Spleen (tissue), 11 donors: ENCODE measurements around the gene WASF2. TPM values are rescaled to one million over a fixed set of nuclear protein-coding genes. Genes with fewer than 3 reads are reported as not detected.
"Not testable (repeated sequence)": the region's sequence is repeated elsewhere in the genome, so short reads cannot be mapped to it uniquely, and the experiment has no call there.

Source experiments
- DNase-seq: peaks from one replicate; pipeline ENCODE4 v3.0.0-alpha.2; 2020
- H3K27ac ChIP-seq, 8 donors: fragments of 200-600 bp; sonication (generic) in 7 of 8; 1 replicate in 4 of 8; 2 replicates in 4 of 8; pipeline versions ENCODE4 v1.5.0 to v1.8.0; 2016 to 2021; ENCODE audit warnings: inconsistent platforms in 4 of 8, mild to moderate bottlenecking in 4 of 8, moderate library complexity in 1 of 8
- H3K27me3 ChIP-seq, 7 donors: fragments of 200-600 bp; sonication (generic) in 6 of 7; replicated peaks in 1 of 7; 1 replicate in 4 of 7; 2 replicates in 3 of 7; pipeline versions ENCODE4 v1.5.0 to v1.8.0; 2016 to 2021; ENCODE audit warnings: inconsistent platforms in 3 of 7, mild to moderate bottlenecking in 1 of 7
- H3K36me3 ChIP-seq, 6 donors: fragments of 200-600 bp; sonication (generic) in 5 of 6; 1 replicate in 4 of 6; 2 replicates in 2 of 6; pipeline versions ENCODE4 v1.5.0 to v1.8.0; 2016 to 2021; ENCODE audit warnings: inconsistent platforms in 2 of 6
- H3K4me1 ChIP-seq, 6 donors: fragments of 200-600 bp; sonication (generic) in 5 of 6; 1 replicate in 3 of 6; 2 replicates in 3 of 6; pipeline versions ENCODE4 v1.5.0 to v1.8.0; 2016 to 2021; ENCODE audit warnings: inconsistent platforms in 3 of 6
- H3K4me3 ChIP-seq, 8 donors: fragments of 200-600 bp; sonication (generic) in 7 of 8; 1 replicate in 4 of 8; 2 replicates in 4 of 8; pipeline versions ENCODE4 v1.5.0 to v1.8.0; 2016 to 2021; ENCODE audit warnings: inconsistent platforms in 4 of 8, mild to moderate bottlenecking in 4 of 8, moderate library complexity in 2 of 8
- H3K9me3 ChIP-seq, 8 donors: fragments of 200-600 bp; sonication (generic) in 7 of 8; 1 replicate in 4 of 8; 2 replicates in 4 of 8; pipeline versions ENCODE4 v1.5.0 to v1.8.0; 2016 to 2021; ENCODE audit warnings: inconsistent platforms in 4 of 8
- CTCF ChIP-seq, 11 experiments: fragments of 200-600 bp in 7 of 11; fragments of 450-650 bp in 4 of 11; sonication (generic) in 4 of 11; IDR thresholded peaks in 8 of 11; conservative IDR thresholded peaks in 3 of 11; 1 replicate in 7 of 11; 2 replicates in 4 of 11; pipeline versions ENCODE4 v1.4.0 to v1.8.0; 2016 to 2021; ENCODE audit warnings: antibody characterized with exemption in 11 of 11, inconsistent platforms in 4 of 11, mild to moderate bottlenecking in 1 of 11
- POLR2A ChIP-seq, 3 donors: fragments of 450-650 bp; IDR thresholded peaks; one replicate each; pipeline ENCODE4 v1.5.1; 2017; ENCODE audit warnings: antibody characterized with exemption in 3 of 3, mild to moderate bottlenecking in 1 of 3
- POLR2AphosphoS5 ChIP-seq, 3 donors: sonication (generic); formaldehyde crosslinking; IDR thresholded peaks; one replicate each; pipeline ENCODE4 v1.5.1; 2017; ENCODE audit warnings: antibody characterized with exemption in 3 of 3
- WGBS, 5 donors: extraction: QIAGEN DNeasy Blood & Tissue Kit in 3 of 5; methylation state at CpG; one replicate each; pipeline versions ENCODE4 v1.1.5 to v1.1.7; 2013 to 2018; 5-methylcytosine and 5-hydroxymethylcytosine counted together
- intact Hi-C: fragments of 100-400 bp; cut with DNase I; formaldehyde crosslinking; loops from one replicate; pipeline ENCODE4 v1.15.0; 2023; ENCODE audit warnings: low total_unique reads
- polyA plus RNA-seq, 3 donors: library from polyadenylated mRNA; stranded (reverse); fragments of 200-250 nt; gene quantifications; one replicate each; pipeline ENCODE4 v1.2.1, GENCODE V29; 2013
- total RNA-seq, 7 donors: library from RNA; depleted of rRNA in 3 of 7; stranded (reverse); fragments of >200 nt in 3 of 7; fragmentation: NEBNext Ultra II Directional in 4 of 7; extraction: Animal tissue kit (Norgen Biotek cat#: 25700) in 4 of 7; gene quantifications; one replicate each; pipeline versions ENCODE4 v1.1.0 to v1.2.1, GENCODE V29; 2016 to 2021
- donor health status: healthy with polysubstance abuse.
- donor health status: DM: no; HTN: no; CAD: no; lungs with moderate emphysema.
- donor health status: DM: no; HTN: no; CAD: no.
- donor health status: Bipolar disorder and iron deficiency.
- donor health status: healthy.
- donor health status: DM: no; HTN: no; CAD: no.
- donor health status: DM: yes; HTN: yes; CAD: no.

WASF2 gene
- total and polyA plus RNA-seq, 10 donors: 17.2 to 196 (median 95.6) TPM

DNA sequence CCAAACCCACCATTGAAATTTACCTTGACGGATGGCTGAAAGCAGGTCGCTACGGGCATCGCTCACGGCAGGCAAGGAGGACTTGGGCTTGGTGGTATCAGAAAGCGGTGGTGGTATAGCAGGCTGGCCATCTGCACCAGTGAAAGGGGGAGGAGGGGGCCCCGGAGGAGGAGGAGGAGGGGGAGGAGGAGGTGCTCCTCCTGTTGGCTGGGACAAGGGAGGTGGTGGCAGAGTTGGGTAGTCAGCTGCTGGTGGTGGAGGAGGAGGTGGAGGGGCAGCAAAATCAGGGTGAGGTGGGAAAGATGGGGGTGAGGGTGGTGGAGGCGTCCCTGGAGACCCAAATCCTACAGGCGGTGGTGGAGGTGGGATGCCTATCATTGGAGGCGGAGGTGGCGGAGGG is 80.3 kb downstream of the WASF2 start:
- 91 to 97% (median 92%) methylated on average over 11 of the region's 11 CpGs for WGBS, 5 donors
- Histone ChIP-seq H3K36me3 (peaks cover 2 to 100% (median 78%) of the 10 kb centered on the region in 6 donors), H3K27me3 (no peaks in the 10 kb centered on the region), H3K4me3 (no peak overlapping the region), H3K9me3 (no peaks in the 10 kb centered on the region), H3K4me1 (peaks cover 5 to 35% (median 25%) of the 10 kb centered on the region in 6 donors), H3K27ac (no peak overlapping the region)
- no peak for TF ChIP-seq CTCF (IDR thresholded peaks at IDR 0.05 in 8 of 11, conservative IDR thresholded peaks at IDR 0.05 in 3 of 11)
- peak in 2 of 3 donors; percentile 11 to 12 for TF ChIP-seq POLR2AphosphoS5 (IDR thresholded peaks at IDR 0.05)
- intact Hi-C loops: no loop called here
- no peak for DNase-seq

DNA sequence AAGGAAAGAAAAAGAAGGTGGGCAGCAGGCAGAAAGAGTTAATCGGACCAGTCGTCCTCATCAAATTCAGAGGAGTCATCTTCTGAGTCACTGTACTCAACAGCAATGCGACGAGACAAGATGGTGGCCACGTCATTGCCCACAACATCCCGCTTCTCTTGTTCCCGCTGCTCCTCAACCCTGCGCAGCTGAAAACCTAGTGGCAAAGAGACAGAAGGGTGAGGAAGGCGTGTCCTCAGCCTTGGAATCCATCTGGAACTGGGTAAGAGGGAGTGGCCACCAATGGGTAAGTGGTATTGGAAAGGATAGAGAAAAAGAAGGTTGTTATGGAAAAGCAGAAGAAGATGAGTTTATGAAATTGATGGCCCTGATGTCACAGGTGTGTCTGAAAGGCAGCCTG is 81.8 kb downstream of the WASF2 start:
- WGBS, 5 donors: 93 to 98% (median 97%) methylated on average over 9 of the region's 9 CpGs
- intact Hi-C loops: no loop called here
- peaks cover 0 to 87% (median 63%) of the 10 kb centered on the region in 6 donors for H3K36me3 ChIP-seq
- H3K27ac ChIP-seq: peak overlapping the region in 2 of 8 donors; percentile 30 to 84
- DNase-seq: no peak
- TF ChIP-seq CTCF (IDR thresholded peaks at IDR 0.05 in 8 of 11, conservative IDR thresholded peaks at IDR 0.05 in 3 of 11) (no peak), POLR2A (IDR thresholded peaks at IDR 0.05) (no peak), POLR2AphosphoS5 (IDR thresholded peaks at IDR 0.05) (peak in 2 of 3 donors; percentile 18 to 21)
- H3K27me3 ChIP-seq: no peaks in the 10 kb centered on the region
- H3K4me1 ChIP-seq: peaks cover 18 to 51% (median 40%) of the 10 kb centered on the region in 6 donors
- no peak overlapping the region for H3K4me3 ChIP-seq
- H3K9me3 ChIP-seq: no peaks in the 10 kb centered on the region

DNA sequence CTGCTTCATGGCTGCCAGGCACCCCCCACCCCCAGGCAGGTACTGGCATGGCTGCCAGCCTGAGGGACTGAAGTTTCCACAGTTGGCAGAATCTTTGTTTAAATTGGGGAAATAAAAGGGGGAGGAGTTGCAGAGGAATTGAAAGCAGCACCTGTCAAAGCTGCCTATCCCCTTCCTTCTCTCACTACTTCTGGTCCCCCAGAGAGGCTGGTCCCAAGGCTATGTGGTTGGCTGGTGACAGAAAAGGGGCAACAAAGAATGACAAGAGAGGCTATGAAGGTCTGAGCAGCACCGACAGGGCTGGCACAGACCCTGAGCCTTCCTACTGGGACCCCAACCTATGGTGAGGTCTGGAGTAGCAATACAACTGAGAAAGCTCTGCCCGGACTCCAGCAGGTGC is 83.2 kb downstream of the WASF2 start:
- Histone ChIP-seq H3K4me1 (peaks cover 31 to 64% (median 54%) of the 10 kb centered on the region in 6 donors), H3K36me3 (peaks cover 0 to 73% (median 49%) of the 10 kb centered on the region in 6 donors), H3K27ac (peak overlapping the region in 6 of 8 donors; percentile 47 to 84 (median 78))
- peak in 1 of 3 donors; percentile 13 for TF ChIP-seq POLR2AphosphoS5 (IDR thresholded peaks at IDR 0.05)
- DNase-seq, intact Hi-C loops, H3K9me3 ChIP-seq, H3K27me3 ChIP-seq, H3K4me3 ChIP-seq: not testable (repeated sequence)
- WGBS, 5 donors: 71 to 94% (median 71%) methylated on average over 2 of the region's 2 CpGs

DNA sequence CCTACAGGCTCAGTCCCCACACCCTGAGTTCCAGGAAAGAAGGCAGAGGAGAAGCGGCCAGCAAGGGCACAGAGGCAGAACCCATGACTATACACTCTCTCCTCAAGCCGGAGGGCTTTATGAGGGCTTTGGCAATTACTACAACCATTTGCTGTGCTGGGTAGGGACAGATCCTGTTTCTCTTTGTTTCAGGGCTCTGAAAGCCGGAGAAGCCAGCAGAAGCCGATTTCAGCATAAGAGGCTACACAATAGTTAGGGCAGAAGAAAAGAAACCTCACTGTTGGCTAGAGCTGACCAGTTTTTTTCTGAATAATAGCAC is 83.6 kb downstream of the WASF2 start:
- Histone ChIP-seq H3K4me1 (peaks cover 31 to 69% (median 57%) of the 10 kb centered on the region in 6 donors), H3K9me3 (no peaks in the 10 kb centered on the region), H3K4me3 (no peak overlapping the region), H3K36me3 (peaks cover 0 to 68% (median 45%) of the 10 kb centered on the region in 6 donors), H3K27ac (peak overlapping the region in 6 of 8 donors; percentile 47 to 84 (median 78)), H3K27me3 (no peaks in the 10 kb centered on the region)
- intact Hi-C loops: no loop called here
- no peak for TF ChIP-seq POLR2A (IDR thresholded peaks at IDR 0.05)
- peak in 1 of 11 experiments; percentile 1 for TF ChIP-seq CTCF (IDR thresholded peaks at IDR 0.05 in 8 of 11, conservative IDR thresholded peaks at IDR 0.05 in 3 of 11)
- WGBS, 5 donors: 68 to 87% (median 77%) methylated on average over 4 of the region's 4 CpGs
- DNase-seq: no peak
